IMR-90 (cell line): Measurements from ENCODE around the gene TRIM27. TPM values are rescaled to one million over a fixed set of nuclear protein-coding genes. Genes with fewer than 3 reads are reported as not detected.

Experiments
- ATAC-seq: fragments of 200-7000 bp; cut with Tn5 transposase; 2 replicates; pipeline ENCODE4 v1.9.1; 2020; ENCODE audit warnings: low read depth, mild to moderate bottlenecking, moderate library complexity
- BruUV-seq: library from RNA; stranded (reverse); fragments of 400-500 nt; replicated peaks from 2 replicates; lab custom pipeline; 2021; lab: Mats Ljungman, UMichigan
- CTCF ChIA-PET: fragments of 300-600 bp; formaldehyde crosslinking; extraction: SDS; loops from one replicate; lab custom pipeline; 2021; ENCODE audit warnings: antibody characterized with exemption; lab: Yijun Ruan, JAX
- POLR2A ChIA-PET: fragments of 300-600 bp; sonication (Branson Sonifier 250); formaldehyde crosslinking; loops from one replicate; lab custom pipeline; 2022; ENCODE audit warnings: antibody characterized with exemption; ENCODE audit not compliant: unreplicated experiment; lab: Charles Lee
- DNase-seq: peaks from one replicate; pipeline ENCODE4 v3.0.0; 2013
- H2AFZ ChIP-seq: replicated peaks from 2 replicates; pipeline ENCODE3; 2013; ENCODE audit warnings: low read length, mild to moderate bottlenecking; ENCODE audit not compliant: poor library complexity
- H2AK5ac ChIP-seq: 2 replicates; pipeline ENCODE4 v1.6.1; 2013; ENCODE audit warnings: low read depth, low read length, inconsistent platforms
- H2AK9ac ChIP-seq: replicated peaks from 2 replicates; pipeline ENCODE3; 2013; ENCODE audit warnings: mild to moderate bottlenecking, low read depth, low read length, moderate library complexity; ENCODE audit not compliant: poor library complexity
- H2BK120ac ChIP-seq: 2 replicates; pipeline ENCODE4 v1.6.1; 2013; ENCODE audit warnings: low read depth, low read length, inconsistent platforms
- H2BK15ac ChIP-seq: 3 replicates; pipeline ENCODE4 v1.6.1; 2013; ENCODE audit warnings: low read depth, low read length, inconsistent platforms
- H2BK20ac ChIP-seq: 2 replicates; pipeline ENCODE4 v1.6.1; 2013; ENCODE audit warnings: low read depth, mild to moderate bottlenecking, inconsistent platforms, low read length, moderate library complexity
- H2BK5ac ChIP-seq: 2 replicates; pipeline ENCODE4 v1.6.1; 2013; ENCODE audit warnings: mild to moderate bottlenecking, low read depth, low read length, inconsistent platforms; ENCODE audit not compliant: poor library complexity, severe bottlenecking
- H3K14ac ChIP-seq: replicated peaks from 2 replicates; pipeline ENCODE4 v1.6.1; 2013; ENCODE audit warnings: low read depth, low read length, inconsistent platforms
- H3K18ac ChIP-seq: 2 replicates; pipeline ENCODE4 v1.6.1; 2013; ENCODE audit warnings: low read depth, low read length, control low read depth
- H3K23ac ChIP-seq: 2 replicates; pipeline ENCODE4 v1.6.1; 2013; ENCODE audit warnings: low read depth, low read length, inconsistent platforms
- H3K27ac ChIP-seq: 2 replicates; pipeline ENCODE4 v1.5.1; 2013; ENCODE audit warnings: mild to moderate bottlenecking, control low read depth, low read length; ENCODE audit not compliant: insufficient read depth
- H3K27me3 ChIP-seq: 2 replicates; pipeline ENCODE4 v1.6.1; 2013; ENCODE audit warnings: low read length; ENCODE audit not compliant: control insufficient read depth, insufficient read depth
- H3K36me3 ChIP-seq: 2 replicates; pipeline ENCODE4 v1.6.1; 2013; ENCODE audit warnings: low read length, mixed read lengths; ENCODE audit not compliant: control insufficient read depth, insufficient read depth
- H3K4ac ChIP-seq: 2 replicates; pipeline ENCODE4 v1.6.1; 2013; ENCODE audit warnings: low read depth, low read length, inconsistent platforms
- H3K4me1 ChIP-seq: 2 replicates; pipeline ENCODE4 v1.6.1; 2013; ENCODE audit warnings: low read length, mixed read lengths; ENCODE audit not compliant: control insufficient read depth, insufficient read depth
- H3K4me2 ChIP-seq: 2 replicates; pipeline ENCODE4 v1.6.1; 2013; ENCODE audit warnings: low read depth, mild to moderate bottlenecking, control low read depth, low read length, moderate library complexity
- H3K4me3 ChIP-seq: 2 replicates; pipeline ENCODE4 v1.5.1; 2013; ENCODE audit warnings: low read depth, mild to moderate bottlenecking, control low read depth, low read length, moderate library complexity; ENCODE audit not compliant: insufficient read depth
- H3K56ac ChIP-seq: 2 replicates; pipeline ENCODE4 v1.6.1; 2013; ENCODE audit warnings: low read length, inconsistent platforms; ENCODE audit not compliant: insufficient read depth; ENCODE audit errors: extremely low read depth
- H3K79me1 ChIP-seq, 2 experiments: 2 replicates each; pipeline ENCODE4 v1.6.1; 2013; ENCODE audit warnings: low read length in 2 of 2, inconsistent platforms in 1 of 2, low read depth in 1 of 2
- H3K9ac ChIP-seq: 2 replicates; pipeline ENCODE4 v1.6.1; 2013; ENCODE audit warnings: low read depth, low read length, control low read depth
- H3K9me1 ChIP-seq: 2 replicates; pipeline ENCODE4 v1.6.1; 2013; ENCODE audit warnings: low read length, inconsistent platforms; ENCODE audit not compliant: insufficient read depth
- H3K9me3 ChIP-seq: 2 replicates; pipeline ENCODE4 v1.6.1; 2013; ENCODE audit warnings: low read length; ENCODE audit not compliant: control insufficient read depth, insufficient read depth
- H4K20me1 ChIP-seq: 2 replicates; pipeline ENCODE4 v1.6.1; 2013; ENCODE audit warnings: low read length, inconsistent platforms; ENCODE audit not compliant: insufficient read depth
- H4K5ac ChIP-seq: 2 replicates; pipeline ENCODE4 v1.6.1; 2013; ENCODE audit warnings: mild to moderate bottlenecking, low read depth, low read length, control low read depth
- H4K8ac ChIP-seq, 2 experiments: 2 replicates each; pipeline ENCODE4 v1.6.1; 2013; ENCODE audit warnings: low read depth in 2 of 2, low read length in 2 of 2, control low read depth in 1 of 2, inconsistent platforms in 1 of 2
- H4K91ac ChIP-seq: 2 replicates; pipeline ENCODE4 v1.6.1; 2013; ENCODE audit warnings: low read depth, low read length, inconsistent platforms; ENCODE audit not compliant: insufficient read depth
- BHLHE40 ChIP-seq: fragments of 150-350 bp; IDR thresholded peaks from 2 replicates; pipeline ENCODE4 v1.6.1; 2016; ENCODE audit warnings: mild to moderate bottlenecking, low read depth, low read length
- CEBPB ChIP-seq: IDR thresholded peaks from 2 replicates; pipeline ENCODE4 v1.6.1; 2012; ENCODE audit warnings: low read depth, low read length, improper control_type of control experiment
- CHD1 ChIP-seq: IDR thresholded peaks from 2 replicates; pipeline ENCODE4 v1.6.1; 2012; ENCODE audit warnings: low read depth, low read length, improper control_type of control experiment
- FOS ChIP-seq: fragments of 150-350 bp; IDR thresholded peaks from 2 replicates; pipeline ENCODE4 v1.6.1; 2016; ENCODE audit warnings: low read depth, low read length
- MAFK ChIP-seq: IDR thresholded peaks from 2 replicates; pipeline ENCODE4 v1.6.1; 2012; ENCODE audit warnings: low read depth, low read length, improper control_type of control experiment
- MAZ ChIP-seq: IDR thresholded peaks from 2 replicates; pipeline ENCODE4 v1.6.1; 2012; ENCODE audit warnings: low read depth, mild to moderate bottlenecking, low read length, improper control_type of control experiment, moderate library complexity, borderline replicate concordance
- NFE2L2 ChIP-seq: fragments of 150-350 bp; IDR thresholded peaks from 2 replicates; pipeline ENCODE4 v1.6.1; 2016; ENCODE audit warnings: low read depth, mild to moderate bottlenecking, low read length
- POLR2A ChIP-seq: IDR thresholded peaks from 2 replicates; pipeline ENCODE4 v1.6.1; 2012; ENCODE audit warnings: mild to moderate bottlenecking, low read depth, low read length
- RAD21 ChIP-seq: IDR thresholded peaks from 2 replicates; pipeline ENCODE4 v1.6.1; 2012; ENCODE audit warnings: low read length, improper control_type of control experiment
- RCOR1 ChIP-seq: IDR thresholded peaks from 2 replicates; pipeline ENCODE4 v1.6.1; 2012; ENCODE audit warnings: mild to moderate bottlenecking, low read length, improper control_type of control experiment; ENCODE audit not compliant: insufficient replicate concordance
- RFX5 ChIP-seq: IDR thresholded peaks from 2 replicates; pipeline ENCODE4 v1.8.0; 2012; ENCODE audit warnings: low read depth, mild to moderate bottlenecking, low read length, moderate library complexity
- SMC3 ChIP-seq: fragments of 150-350 bp; IDR thresholded peaks from 2 replicates; pipeline ENCODE4 v1.6.1; 2016; ENCODE audit warnings: low read depth, mild to moderate bottlenecking, antibody characterized with exemption, low read length, moderate library complexity
- WGBS, 2 experiments: methylation state at CpG; one replicate each; pipeline versions ENCODE4 v1.1.5 to v1.1.7; 2013; ENCODE audit warnings: missing lambda C conversion rate in 2 of 2; ENCODE audit not compliant: insufficient read length in 1 of 2; ENCODE audit errors: extremely low coverage in 2 of 2; 5-methylcytosine and 5-hydroxymethylcytosine counted together
- dilution Hi-C: fragments of 300-500 bp; cut with HindIII; formaldehyde crosslinking; loops from one replicate; pipeline ENCODE4 v1.14.3; 2018; ENCODE audit warnings: low sequenced_read_pairs; ENCODE audit not compliant: unreplicated experiment
- in situ Hi-C: fragments of 300-500 bp; cut with MboI; formaldehyde crosslinking; loops from 3 replicates; pipeline ENCODE4 v1.14.3; 2019; ENCODE audit warnings: low sequenced_read_pairs, inconsistent platforms, mixed read lengths
- intact Hi-C: fragments of 100-400 bp; cut with micrococcal nuclease; formaldehyde crosslinking; loops from 2 replicates; pipeline ENCODE4 v1.10.0; 2022
- polyA plus RNA-seq, 3 experiments: library from polyadenylated mRNA; depleted of rRNA; stranded (reverse); fragments of >200 nt; gene quantifications; 2 replicates each; pipeline ENCODE4 v1.2.3, GENCODE V29; 2012; ENCODE audit warnings: low replicate concordance in 1 of 3
- total RNA-seq: library from RNA; depleted of rRNA; stranded (reverse); fragments of >200 nt; gene quantifications from 2 replicates; pipeline ENCODE4 v1.2.3, GENCODE V29; 2012
- TF ChIP-seq, protein P1 (sequence below): fragments of 150-350 bp; IDR thresholded peaks from 2 replicates; pipeline ENCODE4 v1.6.1; 2016; ENCODE audit warnings: low read depth, mild to moderate bottlenecking, low read length, moderate library complexity, borderline replicate concordance
- TF ChIP-seq, protein P2 (sequence below): conservative IDR thresholded peaks from 2 replicates; pipeline ENCODE4 v1.5.1; 2012; ENCODE audit warnings: mild to moderate bottlenecking, low read depth, low read length, improper control_type of control experiment
- TF ChIP-seq, protein P3 (sequence below): fragments of 150-350 bp; IDR thresholded peaks from 2 replicates; pipeline ENCODE4 v1.6.1; 2017; ENCODE audit warnings: mild to moderate bottlenecking, antibody characterized with exemption, low read length, low read depth

TRIM27 gene
- total and polyA plus RNA-seq, 2 of the 4 experiments (the other 2 are of a cell fraction) = 44.4 to 48.0 TPM

DNA sequence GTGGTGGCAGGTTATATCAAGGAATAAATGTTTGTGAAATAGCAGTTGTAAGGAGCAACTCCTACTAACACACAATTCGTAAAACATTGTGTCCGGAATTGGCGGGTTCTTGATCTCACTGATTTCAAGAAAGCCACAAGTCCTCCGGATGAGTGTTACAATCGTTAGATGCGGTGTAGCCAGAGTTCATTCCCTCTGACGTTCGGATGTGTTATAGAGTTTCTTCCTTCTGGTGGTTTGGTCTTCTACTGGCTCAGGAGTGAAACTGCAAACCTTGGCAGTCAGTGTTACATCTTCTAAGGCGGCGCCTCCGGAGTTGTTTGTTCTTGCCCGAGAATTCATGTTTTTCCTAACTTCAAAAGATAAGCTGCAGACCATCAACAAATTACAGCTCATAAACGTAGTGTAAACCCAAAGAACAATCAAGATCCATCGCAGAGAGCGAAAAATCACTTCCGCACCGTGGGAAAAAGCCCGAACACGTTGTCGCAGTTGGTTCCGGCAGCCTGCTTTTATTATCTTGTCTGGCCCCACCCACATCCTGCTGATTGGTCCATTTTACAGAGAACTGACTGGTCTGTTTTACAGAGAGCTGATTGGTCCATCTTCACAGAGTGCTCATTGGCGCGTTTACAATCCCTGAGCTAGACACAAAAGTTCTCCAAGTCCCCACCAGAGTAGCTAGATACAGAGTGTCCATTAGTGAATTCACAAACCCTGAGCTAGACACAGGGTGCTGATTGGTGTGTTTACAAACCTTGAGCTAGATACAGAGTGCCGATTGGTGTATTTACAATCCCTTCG, 58.2 kb downstream of the TRIM27 start:
- Histone ChIP-seq H3K9ac (no peak overlapping the region), H3K36me3 (no peaks in the 10 kb centered on the region), H3K14ac (no peak overlapping the region), H3K4me1 (0 out of 2 replicates have a peak, but pooled peaks cover 2% of the 10 kb centered on the region), H3K56ac (no peak overlapping the region), H3K4me3 (no peak overlapping the region), H3K23ac (no peak overlapping the region), H3K27ac (no peak overlapping the region), H3K4me2 (no peak overlapping the region), H2BK120ac (no peak overlapping the region), H2AFZ (no peak overlapping the region), H2BK15ac (no peak overlapping the region), H3K9me1 (no peaks in the 10 kb centered on the region), H4K5ac (no peak overlapping the region), H3K18ac (no peak overlapping the region), H4K91ac (no peak overlapping the region), H3K9me3 (no peaks in the 10 kb centered on the region), H4K20me1 (no peaks in the 10 kb centered on the region), H2BK20ac (no peak overlapping the region), H3K4ac (no peak overlapping the region), H3K27me3 (no peaks in the 10 kb centered on the region), H2AK9ac (no peak overlapping the region), H3K79me1 (no peaks in the 10 kb centered on the region), H4K8ac (no peak overlapping the region), H2BK5ac (no peak overlapping the region), H2AK5ac (no peak overlapping the region)
- BruUV-seq = no TSS peak
- intact Hi-C loops = loop anchor here (5.0 to 10.0 kb wide), 2 partner anchors 149 to 653 kb away; no protein-coding TSS in a partner anchor
- in situ Hi-C loops = no loop called here
- POLR2A ChIA-PET = no interaction called here
- CTCF ChIA-PET = no interaction called here
- peak; percentile 11 for DNase-seq
- ATAC-seq = no peak
- WGBS, 2 experiments = 96% methylated on average over 5 of the region's 25 CpGs; no CpG with 5 or more reads in 1 of the 2 experiments
- dilution Hi-C loops = no loop called here
- TF ChIP-seq POLR2A (no peak), CEBPB (no peak), RFX5 (no peak), BHLHE40 (no peak), SMC3 (no peak), RCOR1 (no peak), MAZ (no peak), CHD1 (no peak), NFE2L2 (no peak), MAFK (no peak), RAD21 (no peak), FOS (no peak)
- TF ChIP-seq, protein P1, sequence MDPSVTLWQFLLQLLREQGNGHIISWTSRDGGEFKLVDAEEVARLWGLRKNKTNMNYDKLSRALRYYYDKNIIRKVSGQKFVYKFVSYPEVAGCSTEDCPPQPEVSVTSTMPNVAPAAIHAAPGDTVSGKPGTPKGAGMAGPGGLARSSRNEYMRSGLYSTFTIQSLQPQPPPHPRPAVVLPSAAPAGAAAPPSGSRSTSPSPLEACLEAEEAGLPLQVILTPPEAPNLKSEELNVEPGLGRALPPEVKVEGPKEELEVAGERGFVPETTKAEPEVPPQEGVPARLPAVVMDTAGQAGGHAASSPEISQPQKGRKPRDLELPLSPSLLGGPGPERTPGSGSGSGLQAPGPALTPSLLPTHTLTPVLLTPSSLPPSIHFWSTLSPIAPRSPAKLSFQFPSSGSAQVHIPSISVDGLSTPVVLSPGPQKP = no peak
- TF ChIP-seq, protein P2, sequence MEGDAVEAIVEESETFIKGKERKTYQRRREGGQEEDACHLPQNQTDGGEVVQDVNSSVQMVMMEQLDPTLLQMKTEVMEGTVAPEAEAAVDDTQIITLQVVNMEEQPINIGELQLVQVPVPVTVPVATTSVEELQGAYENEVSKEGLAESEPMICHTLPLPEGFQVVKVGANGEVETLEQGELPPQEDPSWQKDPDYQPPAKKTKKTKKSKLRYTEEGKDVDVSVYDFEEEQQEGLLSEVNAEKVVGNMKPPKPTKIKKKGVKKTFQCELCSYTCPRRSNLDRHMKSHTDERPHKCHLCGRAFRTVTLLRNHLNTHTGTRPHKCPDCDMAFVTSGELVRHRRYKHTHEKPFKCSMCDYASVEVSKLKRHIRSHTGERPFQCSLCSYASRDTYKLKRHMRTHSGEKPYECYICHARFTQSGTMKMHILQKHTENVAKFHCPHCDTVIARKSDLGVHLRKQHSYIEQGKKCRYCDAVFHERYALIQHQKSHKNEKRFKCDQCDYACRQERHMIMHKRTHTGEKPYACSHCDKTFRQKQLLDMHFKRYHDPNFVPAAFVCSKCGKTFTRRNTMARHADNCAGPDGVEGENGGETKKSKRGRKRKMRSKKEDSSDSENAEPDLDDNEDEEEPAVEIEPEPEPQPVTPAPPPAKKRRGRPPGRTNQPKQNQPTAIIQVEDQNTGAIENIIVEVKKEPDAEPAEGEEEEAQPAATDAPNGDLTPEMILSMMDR = no peak
- TF ChIP-seq, protein P3, sequence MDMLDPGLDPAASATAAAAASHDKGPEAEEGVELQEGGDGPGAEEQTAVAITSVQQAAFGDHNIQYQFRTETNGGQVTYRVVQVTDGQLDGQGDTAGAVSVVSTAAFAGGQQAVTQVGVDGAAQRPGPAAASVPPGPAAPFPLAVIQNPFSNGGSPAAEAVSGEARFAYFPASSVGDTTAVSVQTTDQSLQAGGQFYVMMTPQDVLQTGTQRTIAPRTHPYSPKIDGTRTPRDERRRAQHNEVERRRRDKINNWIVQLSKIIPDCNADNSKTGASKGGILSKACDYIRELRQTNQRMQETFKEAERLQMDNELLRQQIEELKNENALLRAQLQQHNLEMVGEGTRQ = no peak
